ENCODE data around the gene FFAR4. TPM values are rescaled to one million over a fixed set of nuclear protein-coding genes. Genes with fewer than 3 reads are reported as not detected.

Gene FFAR4
- total and polyA plus RNA-seq, 2 of the 8 experiments (the other 6 are each of a cell fraction or from before 2014, with no cell fraction given) = not detected

GRCh38 chr10:93622942-93623341, 56.5 kb downstream of the FFAR4 start:
- Histone ChIP-seq H3K14ac (ENCODE audit: insufficient read length) (no peak overlapping the region), H3K18ac (ENCODE audit: extremely low read depth, low read length) (no peak overlapping the region), H2BK120ac (replicated peaks; ENCODE audit: low read depth, low read length) (no peak overlapping the region), H3K4me2 (ENCODE audit: insufficient read depth in 1 of 2, low read depth in 2 of 2, low read length in 2 of 2) (no peak overlapping the region), H4K8ac (ENCODE audit: extremely low read depth, insufficient read depth, low read length) (no peak overlapping the region), H2BK12ac (ENCODE audit: low read depth, low read length) (no peak overlapping the region), H4K20me1 (replicated peaks in 1 of 2; ENCODE audit: control insufficient read depth in 1 of 2, insufficient read depth in 2 of 2, low read length in 2 of 2) (no peaks in the 10 kb centered on the region), H3K4me3 (ENCODE audit: extremely low read depth in 1 of 4, insufficient read depth in 2 of 4, low read depth in 3 of 4, low read length in 4 of 4) (no peak overlapping the region), H3K27ac (ENCODE audit: low read depth, low read length) (no peak overlapping the region), H3K4ac (replicated peaks; ENCODE audit: insufficient read length, low read depth, low read length) (no peak overlapping the region), H3K4me1 (replicated peaks in 1 of 4; ENCODE audit: control insufficient read depth in 3 of 4, insufficient read depth in 4 of 4, low read length in 3 of 4) (no peaks in the 10 kb centered on the region), H2AK5ac (ENCODE audit: low read depth, low read length) (no peak overlapping the region), H3K23me2 (ENCODE audit: low read depth, low read length) (no peaks in the 10 kb centered on the region), H2AFZ (ENCODE audit: low read length) (no peak overlapping the region), H3K79me1 (ENCODE audit: low read depth, low read length) (no peaks in the 10 kb centered on the region), H2BK20ac (ENCODE audit: low read length) (no peak overlapping the region), H3K23ac (ENCODE audit: insufficient read length) (no peak overlapping the region), H3K27me3 (replicated peaks in 1 of 4; ENCODE audit: control insufficient read depth in 3 of 4, extremely low read depth in 1 of 4, insufficient read depth in 3 of 4, low read length in 3 of 4) (peaks cover 0 to 2% (median 0%) of the 10 kb centered on the region in 4 experiments; a peak in 1 of 7 replicates), H2BK5ac (ENCODE audit: low read depth, low read length) (no peak overlapping the region), H3K9me3 (ENCODE audit: insufficient read depth in 2 of 2, low read depth in 1 of 2, low read length in 1 of 2) (peaks cover 0 to 2% of the 10 kb centered on the region in 2 experiments; a peak in 1 of 4 replicates), H3K36me3 (ENCODE audit: control insufficient read depth in 2 of 4, insufficient read depth in 4 of 4, low read length in 3 of 4) (no peaks in the 10 kb centered on the region), H2BK15ac (ENCODE audit: low read length) (no peak overlapping the region), H3K9ac (replicated peaks in 1 of 4; ENCODE audit: extremely low read depth in 1 of 4, low read depth in 3 of 4, low read length in 3 of 4) (no peak overlapping the region), H3K79me2 (ENCODE audit: control insufficient read depth in 1 of 2, insufficient read depth in 2 of 2, low read length in 2 of 2) (no peaks in the 10 kb centered on the region), H4K91ac (replicated peaks; ENCODE audit: insufficient read length, low read length) (no peak overlapping the region), H3K56ac (replicated peaks; ENCODE audit: insufficient read length, low read depth, low read length) (no peak overlapping the region), H4K5ac (ENCODE audit: insufficient read length, low read depth, low read length) (no peak overlapping the region)
- CTCF ChIA-PET (ENCODE audit: partially characterized antibody) = interaction anchor here (0.7 kb wide), 1 partner anchor 23 kb away, joined by 3 read pairs; no protein-coding TSS in a partner anchor
- POLR2A ChIA-PET (ENCODE audit: partially characterized antibody) = no interaction called here
- no peak for DNase-seq (ENCODE audit: low read depth in 1 of 2, low spot score in 2 of 2)
- WGBS, 2 experiments (ENCODE audit: extremely low coverage in 1 of 2, insufficient coverage in 1 of 2, insufficient read length in 1 of 2, insufficient replicate concordance in 2 of 2, low coverage in 1 of 2, low lambda C conversion rate in 2 of 2, missing lambda C conversion rate in 1 of 2) = 72% methylated on average over 1 of the region's 1 CpG; no CpG with 5 or more reads in 1 of the 2 experiments
- FAIRE-seq = no peak
- TF ChIP-seq TBP (IDR thresholded peaks at IDR 0.05; ENCODE audit: low read depth, low read length) (no peak), HDAC2 (IDR thresholded peaks at IDR 0.05; ENCODE audit: borderline replicate concordance in 1 of 2, low read depth in 2 of 2, low read length in 2 of 2) (no peak), GABPA (IDR thresholded peaks at IDR 0.05; ENCODE audit: borderline replicate concordance, insufficient read depth, low read length) (no peak), EGR1 (IDR thresholded peaks at IDR 0.05; ENCODE audit: borderline replicate concordance, low read depth, low read length) (no peak), TCF12 (IDR thresholded peaks at IDR 0.05; ENCODE audit: low read depth, low read length) (no peak)
- TF ChIP-seq, protein P1, sequence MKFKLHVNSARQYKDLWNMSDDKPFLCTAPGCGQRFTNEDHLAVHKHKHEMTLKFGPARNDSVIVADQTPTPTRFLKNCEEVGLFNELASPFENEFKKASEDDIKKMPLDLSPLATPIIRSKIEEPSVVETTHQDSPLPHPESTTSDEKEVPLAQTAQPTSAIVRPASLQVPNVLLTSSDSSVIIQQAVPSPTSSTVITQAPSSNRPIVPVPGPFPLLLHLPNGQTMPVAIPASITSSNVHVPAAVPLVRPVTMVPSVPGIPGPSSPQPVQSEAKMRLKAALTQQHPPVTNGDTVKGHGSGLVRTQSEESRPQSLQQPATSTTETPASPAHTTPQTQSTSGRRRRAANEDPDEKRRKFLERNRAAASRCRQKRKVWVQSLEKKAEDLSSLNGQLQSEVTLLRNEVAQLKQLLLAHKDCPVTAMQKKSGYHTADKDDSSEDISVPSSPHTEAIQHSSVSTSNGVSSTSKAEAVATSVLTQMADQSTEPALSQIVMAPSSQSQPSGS (IDR thresholded peaks at IDR 0.05; ENCODE audit: low read length) = no peak
- TF ChIP-seq, protein P2, sequence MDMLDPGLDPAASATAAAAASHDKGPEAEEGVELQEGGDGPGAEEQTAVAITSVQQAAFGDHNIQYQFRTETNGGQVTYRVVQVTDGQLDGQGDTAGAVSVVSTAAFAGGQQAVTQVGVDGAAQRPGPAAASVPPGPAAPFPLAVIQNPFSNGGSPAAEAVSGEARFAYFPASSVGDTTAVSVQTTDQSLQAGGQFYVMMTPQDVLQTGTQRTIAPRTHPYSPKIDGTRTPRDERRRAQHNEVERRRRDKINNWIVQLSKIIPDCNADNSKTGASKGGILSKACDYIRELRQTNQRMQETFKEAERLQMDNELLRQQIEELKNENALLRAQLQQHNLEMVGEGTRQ (IDR thresholded peaks at IDR 0.05; ENCODE audit: low read length) = no peak
- TF ChIP-seq, protein P3, sequence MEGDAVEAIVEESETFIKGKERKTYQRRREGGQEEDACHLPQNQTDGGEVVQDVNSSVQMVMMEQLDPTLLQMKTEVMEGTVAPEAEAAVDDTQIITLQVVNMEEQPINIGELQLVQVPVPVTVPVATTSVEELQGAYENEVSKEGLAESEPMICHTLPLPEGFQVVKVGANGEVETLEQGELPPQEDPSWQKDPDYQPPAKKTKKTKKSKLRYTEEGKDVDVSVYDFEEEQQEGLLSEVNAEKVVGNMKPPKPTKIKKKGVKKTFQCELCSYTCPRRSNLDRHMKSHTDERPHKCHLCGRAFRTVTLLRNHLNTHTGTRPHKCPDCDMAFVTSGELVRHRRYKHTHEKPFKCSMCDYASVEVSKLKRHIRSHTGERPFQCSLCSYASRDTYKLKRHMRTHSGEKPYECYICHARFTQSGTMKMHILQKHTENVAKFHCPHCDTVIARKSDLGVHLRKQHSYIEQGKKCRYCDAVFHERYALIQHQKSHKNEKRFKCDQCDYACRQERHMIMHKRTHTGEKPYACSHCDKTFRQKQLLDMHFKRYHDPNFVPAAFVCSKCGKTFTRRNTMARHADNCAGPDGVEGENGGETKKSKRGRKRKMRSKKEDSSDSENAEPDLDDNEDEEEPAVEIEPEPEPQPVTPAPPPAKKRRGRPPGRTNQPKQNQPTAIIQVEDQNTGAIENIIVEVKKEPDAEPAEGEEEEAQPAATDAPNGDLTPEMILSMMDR (IDR thresholded peaks at IDR 0.05; ENCODE audit: control extremely low read depth in 1 of 3, insufficient read depth in 1 of 3, low read depth in 1 of 3, low read length in 3 of 3) = no peak

Measured in H1 (cell line).